ENCODE data around the gene COPG2.

DNA sequence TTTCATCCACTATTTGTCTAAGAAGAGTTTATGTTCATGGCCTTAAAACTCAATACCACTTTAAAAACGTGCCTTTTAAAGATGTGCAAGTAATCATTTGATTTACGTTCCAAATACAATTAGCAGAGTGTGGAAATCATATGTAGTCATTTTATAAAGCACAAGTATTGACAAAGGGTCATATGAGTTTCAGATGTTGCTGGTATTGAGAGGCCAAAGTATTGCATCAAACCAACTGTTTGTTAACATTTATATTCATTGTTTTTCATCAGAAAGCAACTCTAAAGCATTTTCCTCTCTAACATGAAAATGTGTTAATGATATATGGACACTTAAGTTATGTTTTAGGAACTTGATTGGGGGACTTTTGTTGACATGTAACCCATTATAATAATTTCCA, 29.3 kb upstream of the COPG2 start:
- TF ChIP-seq CTCF (IDR thresholded peaks at IDR 0.05 in 4 of 5, conservative IDR thresholded peaks at IDR 0.05 in 1 of 5) (no peak), POLR2A (IDR thresholded peaks at IDR 0.05) (no peak)
